Esophagus squamous epithelium (tissue), 5 donors: ENCODE measurements around the gene IFI27L1. TPM values are rescaled to one million over a fixed set of nuclear protein-coding genes. Genes with fewer than 3 reads are reported as not detected.
"Not testable (repeated sequence)": the region's sequence is repeated elsewhere in the genome, so short reads cannot be mapped to it uniquely, and the experiment has no call there.

ENCODE experiments used
- DNase-seq: peaks from one replicate; lab custom pipeline; 2025; lab: John Stamatoyannopoulos, UW
- H3K27ac ChIP-seq, 4 donors: fragments of 200-600 bp; sonication (generic); one replicate each; pipeline ENCODE4 v1.5.1; 2016 to 2019; ENCODE audit warnings: mild to moderate bottlenecking in 1 of 4
- H3K27me3 ChIP-seq, 4 donors: fragments of 200-600 bp; sonication (generic); 1 replicate in 3 of 4; 2 replicates in 1 of 4; pipeline versions ENCODE4 v1.5.1 to v1.6.0; 2017 to 2021; ENCODE audit warnings: antibody characterized with exemption in 1 of 4
- H3K36me3 ChIP-seq, 3 donors: fragments of 200-600 bp; sonication (generic); one replicate each; pipeline ENCODE4 v1.5.1; 2016 to 2019
- H3K4me1 ChIP-seq, 3 donors: fragments of 200-600 bp; sonication (generic); one replicate each; pipeline ENCODE4 v1.5.1; 2017 to 2019
- H3K4me3 ChIP-seq, 4 donors: fragments of 200-600 bp; sonication (generic); 1 replicate in 3 of 4; 2 replicates in 1 of 4; pipeline ENCODE4 v1.5.1; 2016 to 2019; ENCODE audit warnings: mild to moderate bottlenecking in 2 of 4, moderate library complexity in 1 of 4
- H3K9me3 ChIP-seq, 3 donors: fragments of 200-600 bp; sonication (generic); one replicate each; pipeline ENCODE4 v1.5.1; 2016 to 2019
- POLR2A ChIP-seq, 4 donors: fragments of 450-650 bp; IDR thresholded peaks; one replicate each; pipeline ENCODE4 v1.6.1; 2017; ENCODE audit warnings: antibody characterized with exemption in 4 of 4, mild to moderate bottlenecking in 4 of 4, moderate library complexity in 3 of 4
- WGBS, 2 donors: methylation state at CpG; one replicate each; pipeline ENCODE4 v1.1.5; 2018; 5-methylcytosine and 5-hydroxymethylcytosine counted together
- intact Hi-C: fragments of 100-400 bp; cut with DNase I; formaldehyde crosslinking; loops from one replicate; pipeline ENCODE4 v1.15.0; 2022
- total RNA-seq, 4 donors: library from RNA; depleted of rRNA; stranded (reverse); fragments of >200 nt; gene quantifications; one replicate each; pipeline ENCODE4 v1.1.0, GENCODE V29; 2016
- TF ChIP-seq, protein P1 (sequence below), 6 experiments: fragments of 450-650 bp in 4 of 6; fragments of 200-600 bp in 2 of 6; sonication (generic) in 2 of 6; IDR thresholded peaks; one replicate each; pipeline ENCODE4 v1.5.1; 2016 to 2019; ENCODE audit warnings: antibody characterized with exemption in 6 of 6, mild to moderate bottlenecking in 4 of 6, moderate library complexity in 4 of 6
- donor health status: DM: yes; HTN: yes; CAD: no.

The IFI27L1 gene
- total RNA-seq, 4 donors from 2014 or later, result 1.9 to 12.5 (median 8.6) TPM

DNA sequence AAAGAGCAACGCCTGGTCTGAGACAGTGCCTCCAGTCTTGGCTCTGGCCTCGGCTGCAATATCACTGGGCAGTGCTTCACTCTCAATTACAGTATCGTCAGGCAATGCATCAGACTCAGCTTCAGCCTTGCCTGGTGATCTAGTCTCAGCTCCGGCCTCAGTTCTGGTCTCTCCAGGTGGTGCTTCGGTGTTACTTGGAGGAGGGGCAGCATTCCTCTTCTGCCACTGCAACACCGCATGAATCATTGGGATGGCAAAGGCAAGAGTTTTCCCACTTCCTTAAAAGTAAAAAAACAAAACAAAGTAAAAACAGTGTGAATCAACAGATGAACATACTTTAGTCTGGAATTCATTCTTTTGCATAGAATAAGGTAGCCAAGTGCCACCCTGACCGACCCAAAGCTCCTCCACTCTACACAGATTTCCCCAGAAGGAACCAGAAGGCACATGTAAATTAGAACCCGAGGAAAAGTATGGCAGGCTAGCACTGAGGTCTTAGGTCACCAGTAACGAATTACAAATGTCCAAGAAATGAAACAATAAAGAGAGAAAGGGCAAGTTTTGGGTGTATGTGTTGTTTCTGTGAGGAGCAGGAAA lies 18.7 kb upstream of the IFI27L1 start:
- no peak overlapping the region for H3K4me3 ChIP-seq
- no peaks in the 10 kb centered on the region for H3K9me3 ChIP-seq
- no peak for TF ChIP-seq POLR2A (IDR thresholded peaks at IDR 0.05)
- TF ChIP-seq, protein P1, sequence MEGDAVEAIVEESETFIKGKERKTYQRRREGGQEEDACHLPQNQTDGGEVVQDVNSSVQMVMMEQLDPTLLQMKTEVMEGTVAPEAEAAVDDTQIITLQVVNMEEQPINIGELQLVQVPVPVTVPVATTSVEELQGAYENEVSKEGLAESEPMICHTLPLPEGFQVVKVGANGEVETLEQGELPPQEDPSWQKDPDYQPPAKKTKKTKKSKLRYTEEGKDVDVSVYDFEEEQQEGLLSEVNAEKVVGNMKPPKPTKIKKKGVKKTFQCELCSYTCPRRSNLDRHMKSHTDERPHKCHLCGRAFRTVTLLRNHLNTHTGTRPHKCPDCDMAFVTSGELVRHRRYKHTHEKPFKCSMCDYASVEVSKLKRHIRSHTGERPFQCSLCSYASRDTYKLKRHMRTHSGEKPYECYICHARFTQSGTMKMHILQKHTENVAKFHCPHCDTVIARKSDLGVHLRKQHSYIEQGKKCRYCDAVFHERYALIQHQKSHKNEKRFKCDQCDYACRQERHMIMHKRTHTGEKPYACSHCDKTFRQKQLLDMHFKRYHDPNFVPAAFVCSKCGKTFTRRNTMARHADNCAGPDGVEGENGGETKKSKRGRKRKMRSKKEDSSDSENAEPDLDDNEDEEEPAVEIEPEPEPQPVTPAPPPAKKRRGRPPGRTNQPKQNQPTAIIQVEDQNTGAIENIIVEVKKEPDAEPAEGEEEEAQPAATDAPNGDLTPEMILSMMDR (IDR thresholded peaks at IDR 0.05), result no peak
- no peak overlapping the region for H3K27ac ChIP-seq
- H3K27me3 ChIP-seq, result no peaks in the 10 kb centered on the region
- no peak for DNase-seq
- intact Hi-C loops, result no loop called here
- H3K4me1 ChIP-seq, result peaks cover 15 to 59% (median 31%) of the 10 kb centered on the region in 3 donors
- H3K36me3 ChIP-seq, result peaks cover 26 to 54% (median 35%) of the 10 kb centered on the region in 3 donors
- WGBS, 2 donors, result 67 to 71% methylated on average over 5 to 8 of the region's 9 CpGs

DNA sequence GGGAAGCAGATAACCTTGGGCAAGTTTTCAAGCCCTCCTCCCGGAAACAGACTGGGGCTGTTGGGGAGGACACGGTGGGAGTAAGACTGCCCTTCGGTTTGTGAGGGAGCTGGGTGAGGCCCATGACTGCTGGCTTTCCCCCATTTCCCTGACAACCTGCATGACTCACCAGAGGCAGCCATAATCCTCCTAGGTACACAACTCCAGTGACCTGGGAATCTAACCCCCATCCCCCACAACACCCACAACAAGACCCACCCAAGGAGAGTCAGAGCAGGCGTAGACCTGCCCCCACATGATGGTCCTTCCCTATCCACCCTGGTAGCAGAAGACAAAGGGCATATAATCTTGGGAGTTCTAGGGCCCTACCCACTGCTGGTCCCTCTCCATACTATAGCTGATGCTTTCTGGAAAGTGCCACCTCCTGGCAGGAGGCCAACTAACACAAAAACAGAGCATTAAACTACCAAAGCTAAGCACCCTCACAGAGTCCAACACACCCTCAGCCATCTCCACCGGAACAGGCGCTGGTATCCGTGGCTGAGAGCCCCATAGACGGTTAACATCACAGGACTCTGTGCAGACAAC lies 14.9 kb upstream of the IFI27L1 start:
- no peak for DNase-seq
- WGBS, 2 donors, result 36 to 48% methylated on average over 3 to 4 of the region's 8 CpGs
- Histone ChIP-seq H3K27me3 (no peaks in the 10 kb centered on the region), H3K27ac (peak overlapping the region; percentile 74 to 83 (median 76)), H3K4me1 (peaks cover 15 to 53% (median 31%) of the 10 kb centered on the region in 3 donors), H3K4me3 (peak overlapping the region in 1 of 4 donors; percentile 13), H3K36me3 (peaks cover 14 to 17% (median 14%) of the 10 kb centered on the region in 3 donors), H3K9me3 (no peaks in the 10 kb centered on the region)
- intact Hi-C loops, result no loop called here
- no peak for TF ChIP-seq POLR2A (IDR thresholded peaks at IDR 0.05)
- TF ChIP-seq, protein P1 (IDR thresholded peaks at IDR 0.05), result no peak

DNA sequence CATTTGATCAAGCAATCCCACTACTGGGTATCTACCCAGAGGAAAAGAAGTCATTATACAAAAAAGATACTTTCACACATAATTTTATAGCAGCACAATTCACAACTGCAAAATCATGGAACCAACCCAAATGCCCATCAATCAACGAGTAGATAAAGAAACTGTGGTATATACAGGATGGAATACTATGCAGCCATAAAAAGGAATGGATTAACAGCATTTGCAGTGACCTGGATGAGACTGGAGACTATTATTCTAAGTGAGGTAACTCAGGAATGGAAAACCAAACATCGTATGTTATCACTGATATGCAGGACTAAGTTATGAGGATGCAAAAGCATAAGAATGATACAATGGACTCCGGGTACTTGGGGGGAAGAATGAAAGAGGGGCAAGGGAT lies 9.0 kb upstream of the IFI27L1 start:
- Histone ChIP-seq H3K36me3 (peaks cover 0 to 27% (median 0%) of the 10 kb centered on the region in 3 donors), H3K4me1 (peaks cover 0 to 28% (median 11%) of the 10 kb centered on the region in 3 donors)
- WGBS, 2 donors, result 90 to 95% methylated on average over 3 of the region's 3 CpGs
- H3K4me3 ChIP-seq, intact Hi-C loops, H3K9me3 ChIP-seq, H3K27me3 ChIP-seq, DNase-seq, H3K27ac ChIP-seq: not testable (repeated sequence)

DNA sequence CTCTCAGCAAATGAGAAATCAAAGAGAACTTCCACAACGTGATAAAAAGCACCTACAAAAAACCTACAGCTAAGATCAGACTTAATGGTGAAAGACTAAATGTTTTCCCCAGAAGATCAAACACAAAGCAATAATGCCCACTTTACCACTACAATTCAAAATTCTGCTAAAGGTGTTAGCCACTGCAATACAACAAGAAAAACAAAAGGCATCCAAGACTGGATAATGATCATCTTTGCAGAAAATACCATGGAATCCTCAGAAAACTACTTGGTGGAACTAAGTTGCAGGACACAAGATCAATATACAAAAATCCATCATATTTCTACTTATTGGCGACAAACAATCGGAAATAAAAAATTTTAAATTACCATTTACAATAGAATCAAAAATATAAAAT lies 6.6 kb upstream of the IFI27L1 start:
- H3K9me3 ChIP-seq, result peaks cover 0 to 8% (median 6%) of the 10 kb centered on the region in 3 donors
- no peak overlapping the region for H3K27ac ChIP-seq
- no peak overlapping the region for H3K4me3 ChIP-seq
- 92 to 95% methylated on average over 3 of the region's 3 CpGs for WGBS, 2 donors
- peaks cover 0 to 44% (median 3%) of the 10 kb centered on the region in 3 donors for H3K36me3 ChIP-seq
- intact Hi-C loops, result no loop called here
- TF ChIP-seq, protein P1 (IDR thresholded peaks at IDR 0.05), result no peak
- TF ChIP-seq POLR2A (IDR thresholded peaks at IDR 0.05), result no peak
- H3K27me3 ChIP-seq, result no peaks in the 10 kb centered on the region
- no peak for DNase-seq
- peaks cover 13 to 48% (median 33%) of the 10 kb centered on the region in 3 donors for H3K4me1 ChIP-seq

DNA sequence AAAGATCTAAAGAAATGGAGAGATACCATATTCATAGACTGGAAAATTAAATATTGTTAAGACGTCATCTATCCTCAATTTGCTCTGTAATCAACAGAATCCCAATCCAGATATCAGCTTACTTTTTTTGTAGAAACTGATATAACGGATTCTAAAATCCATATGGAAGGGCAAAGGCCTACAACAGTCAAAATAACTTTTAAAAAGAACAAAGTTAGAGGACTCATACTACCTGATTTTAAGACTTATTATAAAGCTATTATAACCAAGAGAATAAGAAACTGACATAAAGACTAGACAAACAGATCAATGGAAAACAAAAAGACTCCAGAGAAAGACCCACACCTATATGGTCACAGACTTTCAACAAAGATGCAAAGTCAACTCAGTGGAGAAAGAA lies 6.1 kb upstream of the IFI27L1 start:
- peaks cover 17 to 53% (median 37%) of the 10 kb centered on the region in 3 donors for H3K4me1 ChIP-seq
- H3K36me3 ChIP-seq, result peaks cover 0 to 44% (median 3%) of the 10 kb centered on the region in 3 donors
- H3K27me3 ChIP-seq, result no peaks in the 10 kb centered on the region
- WGBS, 2 donors, result 91% methylated on average over 2 of the region's 2 CpGs
- TF ChIP-seq, protein P1 (IDR thresholded peaks at IDR 0.05), result no peak
- no peak for TF ChIP-seq POLR2A (IDR thresholded peaks at IDR 0.05)
- DNase-seq, result no peak
- intact Hi-C loops, result no loop called here
- H3K4me3 ChIP-seq, result peak overlapping the region in 1 of 4 donors; percentile 46
- H3K27ac ChIP-seq, result no peak overlapping the region
- peaks cover 0 to 8% (median 6%) of the 10 kb centered on the region in 3 donors for H3K9me3 ChIP-seq
